Muscle layer of duodenum (tissue), 2 donors: Measurements from ENCODE around the gene LMO4.

Experiments used
- H3K27ac ChIP-seq: one replicate; pipeline ENCODE4 v1.7.0; 2013; ENCODE audit warnings: mild to moderate bottlenecking, low read length
- H3K27me3 ChIP-seq: one replicate; pipeline ENCODE4 v1.7.0; 2013; ENCODE audit warnings: low read depth, mild to moderate bottlenecking, control low read depth, low read length
- H3K36me3 ChIP-seq, 2 donors: one replicate each; pipeline ENCODE4 v1.7.0; 2013; ENCODE audit warnings: low read length in 2 of 2, control low read depth in 1 of 2, mild to moderate bottlenecking in 1 of 2; ENCODE audit not compliant: insufficient read depth in 2 of 2, control insufficient read depth in 1 of 2
- H3K4me1 ChIP-seq, 2 donors: one replicate each; pipeline ENCODE4 v1.7.0; 2013; ENCODE audit warnings: low read length in 2 of 2, mild to moderate bottlenecking in 2 of 2, control low read depth in 1 of 2, moderate library complexity in 1 of 2; ENCODE audit not compliant: insufficient read depth in 2 of 2, control insufficient read depth in 1 of 2
- H3K4me3 ChIP-seq, 2 donors: one replicate each; pipeline ENCODE4 v1.7.0; 2013; ENCODE audit warnings: low read length in 2 of 2, low read depth in 1 of 2, mild to moderate bottlenecking in 1 of 2
- H3K9me3 ChIP-seq, 2 donors: one replicate each; pipeline ENCODE4 v1.7.0; 2013; ENCODE audit warnings: low read length in 2 of 2, control low read depth in 1 of 2, mild to moderate bottlenecking in 1 of 2; ENCODE audit not compliant: control insufficient read depth in 1 of 2
- donor health status: healthy.

The LMO4 gene

DNA sequence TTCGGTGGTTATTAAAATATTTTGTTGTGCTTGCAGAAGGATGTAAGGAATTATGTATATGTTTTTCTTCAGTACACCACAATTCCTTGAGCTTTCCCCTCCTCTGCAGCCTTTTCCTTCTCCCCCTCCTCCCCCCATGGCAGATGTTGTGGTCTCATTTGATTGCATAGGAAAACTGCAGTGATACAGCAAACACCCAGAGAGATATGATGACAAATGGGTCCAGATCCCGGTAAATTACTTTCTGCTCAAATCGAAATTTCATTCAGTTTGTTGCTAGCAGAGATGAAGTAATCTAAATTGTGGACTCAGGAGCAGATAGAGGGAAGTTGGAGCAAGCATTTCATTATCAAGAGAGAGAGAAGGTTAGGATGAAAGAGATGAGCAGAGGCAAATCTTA, 9.9 kb downstream of the LMO4 start:
- Histone ChIP-seq H3K36me3 (peaks cover 40 to 42% of the 10 kb centered on the region in 2 donors), H3K4me1 (peaks cover 4 to 22% of the 10 kb centered on the region in 2 donors), H3K9me3 (no peaks in the 10 kb centered on the region), H3K4me3 (no peak overlapping the region), H3K27me3 (no peaks in the 10 kb centered on the region), H3K27ac (no peak overlapping the region)

DNA sequence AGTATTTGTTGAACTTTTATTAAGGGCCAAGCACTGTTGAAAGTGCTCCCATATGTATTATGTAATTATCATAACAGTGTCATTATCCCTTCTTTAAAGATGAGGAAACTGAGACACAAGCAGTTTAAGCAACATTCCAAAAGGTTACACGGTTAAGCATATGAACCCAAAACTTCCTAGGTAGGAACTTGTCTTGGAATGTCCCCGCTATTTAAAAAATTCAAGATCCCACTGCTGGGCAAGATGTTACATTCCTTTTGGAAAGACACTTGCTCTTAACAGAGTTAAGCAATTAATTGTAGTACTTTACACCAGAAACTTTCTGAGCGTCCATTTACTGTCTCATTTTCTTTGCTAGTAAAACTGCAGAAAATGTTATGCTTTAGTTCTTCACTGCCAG, 15.6 kb downstream of the LMO4 start:
- Histone ChIP-seq H3K27ac (no peak overlapping the region), H3K4me1 (no peaks in the 10 kb centered on the region)

DNA sequence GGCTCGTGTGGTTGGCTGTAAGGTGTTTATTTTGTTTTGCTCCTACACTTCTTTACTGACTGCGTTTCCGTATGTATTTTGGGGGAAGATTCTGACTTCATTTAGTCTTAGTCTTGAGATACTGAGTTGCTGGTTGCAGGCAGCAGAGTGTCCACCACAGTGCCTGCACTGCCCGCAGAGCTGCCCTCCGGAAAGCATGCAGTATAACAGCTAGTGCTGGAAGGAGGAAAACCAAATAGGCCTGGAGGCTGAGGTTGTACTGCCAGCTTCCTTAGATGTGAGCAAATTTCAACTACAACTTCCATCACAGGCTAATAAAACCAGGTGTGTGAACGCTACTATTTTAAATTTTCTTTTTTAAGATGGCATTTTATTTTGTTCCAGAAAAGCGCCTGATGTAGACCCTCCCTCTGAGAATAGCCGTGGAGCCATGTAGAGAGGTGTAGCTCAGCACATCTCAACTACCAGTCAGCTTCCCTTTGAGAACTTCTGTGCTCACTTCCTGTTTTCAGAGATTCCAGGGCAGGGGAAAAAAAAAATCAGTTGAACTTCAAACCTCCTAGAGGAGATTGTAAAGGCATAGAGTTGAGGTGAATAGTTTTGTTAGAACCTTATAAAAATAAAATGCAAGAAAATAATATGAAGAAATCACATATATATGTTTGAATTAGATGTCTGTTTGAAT, 17.6 kb downstream of the LMO4 start:
- H3K9me3 ChIP-seq, result no peaks in the 10 kb centered on the region
- no peaks in the 10 kb centered on the region for H3K4me1 ChIP-seq
- no peak overlapping the region for H3K4me3 ChIP-seq
- H3K27me3 ChIP-seq, result no peaks in the 10 kb centered on the region
- peaks cover 32 to 54% of the 10 kb centered on the region in 2 donors for H3K36me3 ChIP-seq
- H3K27ac ChIP-seq, result no peak overlapping the region

More for the DNA sequence above, 15.6 kb downstream of the LMO4 start:
- Histone ChIP-seq H3K36me3 (peaks cover 52 to 73% of the 10 kb centered on the region in 2 donors), H3K9me3 (no peaks in the 10 kb centered on the region), H3K4me3 (no peak overlapping the region), H3K27me3 (no peaks in the 10 kb centered on the region)

DNA sequence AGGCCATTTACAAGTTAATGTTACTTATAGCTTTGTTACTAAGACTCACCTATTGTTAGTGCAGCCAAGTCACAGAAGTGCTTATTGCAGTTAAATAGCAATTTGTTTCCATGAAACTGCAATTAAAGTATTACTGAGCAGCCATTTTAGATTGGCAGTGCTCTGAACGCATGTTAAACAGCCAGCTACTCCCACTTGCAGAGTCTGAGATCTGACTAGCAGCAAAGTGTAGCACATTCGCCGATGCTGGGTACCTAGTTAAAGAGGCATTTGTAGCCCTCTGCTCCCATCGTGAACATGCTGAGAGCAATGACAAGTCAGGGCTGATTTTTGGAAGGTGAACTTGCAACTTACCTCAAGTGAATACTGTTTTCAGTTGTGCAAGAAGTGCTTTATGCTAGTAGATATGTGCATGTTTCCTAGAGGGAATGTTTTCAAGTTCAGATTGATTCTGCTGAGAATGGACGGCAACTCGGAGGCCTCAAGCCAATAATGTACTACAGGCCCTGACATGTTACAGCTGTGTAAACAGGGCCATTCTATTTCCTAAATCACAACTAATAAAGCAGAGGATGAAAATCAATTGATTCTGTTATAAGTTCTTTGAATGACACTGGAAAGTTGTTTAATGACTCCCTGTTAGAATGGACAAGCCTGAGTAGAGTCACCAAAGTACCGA, 19.8 kb downstream of the LMO4 start:
- Histone ChIP-seq H3K4me3 (no peak overlapping the region), H3K27me3 (no peaks in the 10 kb centered on the region), H3K4me1 (no peaks in the 10 kb centered on the region), H3K9me3 (no peaks in the 10 kb centered on the region), H3K27ac (no peak overlapping the region), H3K36me3 (peaks cover 15 to 32% of the 10 kb centered on the region in 2 donors)

DNA sequence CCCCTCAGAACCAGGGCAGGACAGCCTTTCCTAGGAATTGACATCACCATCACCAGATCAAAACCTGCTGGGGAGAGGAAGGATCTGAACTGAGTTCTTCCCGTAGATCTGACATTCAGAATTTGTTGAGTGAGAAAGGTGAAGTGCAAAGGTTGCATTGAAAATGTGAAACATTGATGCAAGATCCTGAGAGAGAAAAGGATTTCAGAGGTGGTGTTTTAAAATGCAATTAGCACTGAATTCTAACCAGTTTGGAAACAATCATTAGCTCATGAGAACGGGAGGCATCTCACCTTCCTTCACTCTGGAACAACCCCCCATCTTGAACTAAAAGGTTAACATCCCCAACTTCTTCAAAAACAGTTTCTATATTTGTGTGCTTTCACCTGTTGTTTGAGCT, 20.4 kb downstream of the LMO4 start:
- H3K4me1 ChIP-seq, result no peaks in the 10 kb centered on the region
- H3K9me3 ChIP-seq, result no peaks in the 10 kb centered on the region
- H3K4me3 ChIP-seq, result no peak overlapping the region
- peaks cover 12 to 27% of the 10 kb centered on the region in 2 donors for H3K36me3 ChIP-seq
- H3K27me3 ChIP-seq, result no peaks in the 10 kb centered on the region
- H3K27ac ChIP-seq, result no peak overlapping the region

DNA sequence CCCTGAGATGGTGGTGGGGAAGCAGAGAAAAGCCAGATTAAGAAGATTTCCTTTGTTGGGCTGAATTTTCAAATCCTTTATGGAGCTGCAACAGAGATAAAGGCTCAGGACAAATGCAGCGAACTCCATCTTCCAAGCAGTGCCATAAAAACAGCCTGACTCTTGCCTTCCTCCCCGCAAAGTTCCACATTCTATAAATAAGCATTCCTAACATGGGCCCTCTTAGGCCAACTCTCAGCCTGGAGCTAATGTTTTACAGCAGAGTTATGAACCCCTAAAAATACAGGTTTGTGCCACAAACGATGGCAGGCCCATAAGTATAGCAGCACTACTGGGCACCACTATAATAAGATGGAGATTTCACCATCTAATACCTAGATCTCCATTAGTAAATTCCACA, 27.2 kb downstream of the LMO4 start:
- no peak overlapping the region for H3K27ac ChIP-seq
- H3K9me3 ChIP-seq, result no peaks in the 10 kb centered on the region
- no peak overlapping the region for H3K4me3 ChIP-seq
- H3K27me3 ChIP-seq, result no peaks in the 10 kb centered on the region
- no peaks in the 10 kb centered on the region for H3K36me3 ChIP-seq
- H3K4me1 ChIP-seq, result no peaks in the 10 kb centered on the region

DNA sequence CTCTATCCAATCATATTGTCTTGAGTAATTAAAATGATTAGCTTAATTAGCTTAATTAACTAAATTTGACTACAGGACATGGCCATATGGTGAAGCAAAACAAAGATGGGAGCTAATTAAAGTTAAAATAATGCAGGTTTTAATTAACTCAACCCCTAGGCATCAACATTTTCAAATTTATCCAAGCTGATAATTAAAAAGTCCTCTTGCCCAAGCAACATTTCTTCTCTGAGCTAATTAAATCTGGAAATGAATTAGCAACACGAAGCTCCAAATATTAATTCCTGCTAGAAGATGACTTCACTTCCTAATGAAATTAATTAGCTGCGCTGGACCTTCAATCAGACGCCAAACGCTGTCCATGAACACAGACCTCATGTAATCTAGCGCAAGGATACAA, 27.9 kb downstream of the LMO4 start:
- no peaks in the 10 kb centered on the region for H3K9me3 ChIP-seq

DNA sequence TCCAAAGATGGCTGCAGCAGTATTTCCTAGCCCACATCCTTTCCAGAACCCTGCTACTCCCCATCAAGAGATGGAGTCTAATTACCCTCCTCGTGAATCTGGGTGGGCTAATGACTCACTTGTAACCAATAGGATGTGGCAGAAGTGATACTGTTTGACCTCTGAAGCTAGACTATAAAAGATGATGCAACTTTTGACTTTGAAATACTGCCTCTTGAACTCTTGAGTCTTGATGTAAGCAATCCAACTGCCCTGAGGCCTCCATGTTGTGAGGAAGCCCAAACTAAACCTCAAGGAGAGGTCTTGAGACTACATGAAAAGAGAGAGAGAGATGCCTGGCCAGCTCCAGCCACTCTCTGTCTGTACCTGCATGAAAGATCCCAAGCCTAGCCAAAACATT, 29.5 kb downstream of the LMO4 start:
- H3K4me1 ChIP-seq, result no peaks in the 10 kb centered on the region
- no peaks in the 10 kb centered on the region for H3K36me3 ChIP-seq
- H3K27me3 ChIP-seq, result no peaks in the 10 kb centered on the region
- no peak overlapping the region for H3K27ac ChIP-seq
- H3K9me3 ChIP-seq, result no peaks in the 10 kb centered on the region
- no peak overlapping the region for H3K4me3 ChIP-seq

More for the DNA sequence above, 27.9 kb downstream of the LMO4 start:
- Histone ChIP-seq H3K4me1 (no peaks in the 10 kb centered on the region), H3K27ac (no peak overlapping the region), H3K36me3 (no peaks in the 10 kb centered on the region), H3K27me3 (no peaks in the 10 kb centered on the region), H3K4me3 (no peak overlapping the region)

DNA sequence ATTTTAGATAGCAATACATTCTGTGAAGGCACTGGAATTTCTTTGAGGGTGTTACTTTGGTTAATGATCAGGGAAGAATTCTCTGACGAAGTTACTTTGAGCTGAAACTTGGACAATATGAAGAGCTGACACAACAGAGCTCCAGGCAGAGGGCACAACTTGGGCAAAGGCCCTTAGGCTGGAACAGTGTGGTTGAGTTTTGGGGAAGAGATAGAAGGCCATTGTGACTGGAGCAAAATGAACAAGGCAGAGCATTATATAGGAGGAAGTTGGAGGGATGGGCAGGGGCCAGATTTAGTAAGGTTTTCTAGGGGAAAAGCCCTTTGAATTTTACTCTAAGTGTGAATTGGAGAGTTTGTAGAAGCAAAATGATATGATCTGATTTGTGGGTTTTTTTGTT, 30.9 kb downstream of the LMO4 start:
- no peak overlapping the region for H3K27ac ChIP-seq
- H3K9me3 ChIP-seq, result no peaks in the 10 kb centered on the region
- H3K4me1 ChIP-seq, result no peaks in the 10 kb centered on the region
- H3K4me3 ChIP-seq, result no peak overlapping the region
- no peaks in the 10 kb centered on the region for H3K36me3 ChIP-seq
- H3K27me3 ChIP-seq, result no peaks in the 10 kb centered on the region

DNA sequence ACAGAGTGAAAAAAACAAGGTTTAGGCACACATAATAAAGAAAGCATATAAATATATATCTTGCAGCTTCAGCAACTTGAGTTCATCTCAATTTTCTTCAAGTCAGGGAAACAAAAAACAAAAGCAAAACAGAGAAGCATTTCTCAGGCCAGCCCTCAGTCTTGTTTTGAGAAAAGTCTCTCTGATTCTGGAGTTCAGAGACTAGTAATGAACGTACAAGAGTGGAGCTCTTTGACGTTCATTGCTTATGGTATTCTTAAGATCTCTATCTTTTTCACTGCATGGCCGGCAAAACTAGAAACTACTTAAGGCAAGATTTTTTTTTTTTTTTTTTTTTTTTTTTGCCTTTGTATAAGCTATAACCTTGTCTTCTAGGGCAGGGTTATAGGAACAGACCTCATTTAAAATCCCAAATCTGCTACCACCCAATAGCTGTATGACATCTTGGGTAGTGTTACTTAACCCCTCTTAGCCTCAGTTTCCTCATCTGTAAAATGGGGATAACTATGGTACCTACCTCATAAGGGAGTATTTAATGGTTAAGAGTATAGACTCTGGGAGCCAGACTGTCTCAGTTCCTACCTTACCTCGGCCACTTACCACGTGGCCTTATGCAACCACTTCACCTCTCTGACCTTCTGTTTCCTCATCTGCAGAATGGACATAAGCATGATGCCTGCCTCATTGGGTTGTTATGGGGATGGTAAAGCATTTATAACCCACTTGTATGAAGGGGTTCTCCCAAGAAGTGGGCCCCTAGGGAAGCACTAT, 33.6 kb downstream of the LMO4 start:
- no peaks in the 10 kb centered on the region for H3K27me3 ChIP-seq
- no peak overlapping the region for H3K27ac ChIP-seq
- no peaks in the 10 kb centered on the region for H3K36me3 ChIP-seq
- H3K4me1 ChIP-seq, result no peaks in the 10 kb centered on the region
- H3K4me3 ChIP-seq, result no peak overlapping the region
- H3K9me3 ChIP-seq, result no peaks in the 10 kb centered on the region

DNA sequence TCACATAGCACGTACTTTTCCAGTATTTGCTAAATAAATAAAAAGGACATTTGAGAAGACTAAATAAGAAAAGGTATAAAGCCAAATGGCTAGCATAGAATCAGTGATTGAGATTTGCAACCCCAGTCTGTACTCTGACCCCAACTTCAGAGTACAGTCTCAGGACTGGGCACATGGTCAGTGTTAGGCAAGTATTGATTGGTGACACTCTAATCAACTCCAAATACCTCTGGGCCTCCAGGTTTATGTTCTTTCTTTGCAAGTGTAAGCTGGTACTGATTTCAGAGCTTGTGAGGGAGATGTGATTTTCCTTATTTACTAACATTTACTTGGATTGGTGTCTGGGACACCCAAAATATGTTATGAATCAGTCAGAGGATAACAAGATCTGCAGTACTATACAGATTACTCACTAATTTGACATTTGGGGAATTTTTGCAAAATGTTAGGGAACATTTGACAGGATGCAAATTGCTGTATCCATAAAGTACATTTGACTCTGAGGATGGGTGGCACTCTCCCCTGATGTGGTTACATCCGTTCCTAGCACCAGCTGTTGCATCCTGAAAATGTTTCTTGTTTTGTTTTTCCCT, 34.2 kb downstream of the LMO4 start:
- Histone ChIP-seq H3K4me1 (no peaks in the 10 kb centered on the region), H3K27me3 (no peaks in the 10 kb centered on the region), H3K4me3 (no peak overlapping the region), H3K36me3 (no peaks in the 10 kb centered on the region), H3K9me3 (no peaks in the 10 kb centered on the region), H3K27ac (no peak overlapping the region)
